ENCODE data around the gene TDRD9. TPM values are rescaled to one million over a fixed set of nuclear protein-coding genes. Genes with fewer than 3 reads are reported as not detected.
"Not testable (repeated sequence)": the region's sequence is repeated elsewhere in the genome, so short reads cannot be mapped to it uniquely, and the experiment has no call there.

Gene TDRD9
- 1.2 TPM for total RNA-seq

- no peak for DNase-seq
Observed at GRCh38 chr14:103928011-103928890, at the start of gene TDRD9. TDRD9 (plus strand) TSS chr14:103928456; CDS start chr14:103928510, 54 bp downstream.

GRCh38 chr14:103879118-103879569, 49.1 kb upstream of the TDRD9 start:
- DNase-seq = no peak

- DNase-seq = no peak
Observed at GRCh38 chr14:103879570-103880347, 48.5 kb upstream of the TDRD9 start.

- DNase-seq = no peak
Observed at GRCh38 chr14:103880348-103881267, 47.6 kb upstream of the TDRD9 start.

- no peak for DNase-seq
Observed at GRCh38 chr14:103881268-103882201, 46.7 kb upstream of the TDRD9 start.

GRCh38 chr14:103882503-103883262, 45.6 kb upstream of the TDRD9 start:
- DNase-seq = no peak

- DNase-seq = no peak
Observed at GRCh38 chr14:103883263-103883523, 45.1 kb upstream of the TDRD9 start.

GRCh38 chr14:103884854-103885253, 43.4 kb upstream of the TDRD9 start:
- no peak for DNase-seq

GRCh38 chr14:103885509-103885932, 42.7 kb upstream of the TDRD9 start:
- no peak for DNase-seq

- DNase-seq = no peak
Observed at GRCh38 chr14:103886304-103887169, 41.7 kb upstream of the TDRD9 start.

- no peak for DNase-seq
Observed at GRCh38 chr14:103887170-103887501, 41.1 kb upstream of the TDRD9 start.

- no peak for DNase-seq
Observed at GRCh38 chr14:103887557-103888115, 40.6 kb upstream of the TDRD9 start.

GRCh38 chr14:103889002-103889312, 39.3 kb upstream of the TDRD9 start:
- DNase-seq = not testable (repeated sequence)

- DNase-seq = no peak
Observed at GRCh38 chr14:103889313-103890051, 38.8 kb upstream of the TDRD9 start.

- DNase-seq = no peak
Observed at GRCh38 chr14:103890052-103890371, 38.2 kb upstream of the TDRD9 start.

GRCh38 chr14:103890821-103891666, 37.2 kb upstream of the TDRD9 start:
- no peak for DNase-seq

GRCh38 chr14:103891667-103892215, 36.5 kb upstream of the TDRD9 start:
- no peak for DNase-seq

GRCh38 chr14:103892247-103892646, 36.0 kb upstream of the TDRD9 start:
- DNase-seq = no peak

Data from occipital lobe (tissue), 2 donors.